HepG2 (cell line): ENCODE results near the gene MBD2. TPM values are rescaled to one million over a fixed set of nuclear protein-coding genes. Genes with fewer than 3 reads are reported as not detected.

Experiments
- ATAC-seq: fragments of 200-7000 bp; cut with Tn5 transposase; 3 replicates; pipeline ENCODE4 v1.9.1; 2020; ENCODE audit warnings: mild to moderate bottlenecking, moderate library complexity
- BruUV-seq: library from RNA; stranded (reverse); fragments of 400-500 nt; replicated peaks from 2 replicates; lab custom pipeline; 2021; lab: Mats Ljungman, UMichigan
- CTCF ChIA-PET: fragments of 300-600 bp; formaldehyde crosslinking; extraction: SDS; loops from one replicate; lab custom pipeline; 2021; ENCODE audit warnings: low total read pairs, inconsistent platforms, low intra/inter-chr PET ratio; lab: Yijun Ruan, JAX
- POLR2A ChIA-PET: fragments of 350-600 bp; sonication (Branson Sonifier 250); formaldehyde crosslinking; loops from one replicate; lab custom pipeline; 2020; ENCODE audit warnings: antibody characterized with exemption, inconsistent platforms; lab: Yijun Ruan, JAX
- DNase-seq: peaks from one replicate; pipeline ENCODE4 v3.0.0-alpha.2; 2015; ENCODE audit warnings: low spot score
- FAIRE-seq: peaks from 3 replicates; lab custom pipeline; 2011; peaks lifted over from hg19 to GRCh38; lab: Jason Lieb, UNC
- H2AFZ ChIP-seq: one replicate; pipeline ENCODE4 v1.6.1; 2011; ENCODE audit warnings: low read length, inconsistent platforms
- H3K27ac ChIP-seq: fragments of 300-600 bp; 3 replicates; pipeline ENCODE4 v1.8.0; 2011; ENCODE audit warnings: mixed run types, mild to moderate bottlenecking, mixed read lengths, low read length, inconsistent platforms; ENCODE audit not compliant: insufficient read depth; ENCODE audit errors: extremely low read length
- H3K27me3 ChIP-seq, 2 experiments: fragments of 200-600 bp in 1 of 2; 2 replicates in 1 of 2; 3 replicates in 1 of 2; pipeline versions ENCODE4 v1.6.0 to v1.8.0; 2011; ENCODE audit warnings: low read length in 2 of 2, mild to moderate bottlenecking in 2 of 2, moderate library complexity in 2 of 2, inconsistent platforms in 1 of 2; ENCODE audit not compliant: insufficient read depth in 2 of 2, control insufficient read depth in 1 of 2
- H3K36me3 ChIP-seq, 2 experiments: fragments of 200-600 bp in 1 of 2; replicated peaks in 1 of 2; 2 replicates in 1 of 2; 3 replicates in 1 of 2; pipeline versions ENCODE4 v1.5.1 to v1.8.0; 2011; ENCODE audit warnings: low read length in 2 of 2, inconsistent platforms in 1 of 2; ENCODE audit not compliant: insufficient read depth in 2 of 2, control insufficient read depth in 1 of 2
- H3K4me1 ChIP-seq: 2 replicates; pipeline ENCODE4 v1.5.1; 2012; ENCODE audit warnings: low read length, inconsistent platforms; ENCODE audit not compliant: insufficient read depth
- H3K4me2 ChIP-seq: 2 replicates; pipeline ENCODE4 v1.6.0; 2011; ENCODE audit warnings: low read depth, low read length, inconsistent platforms
- H3K4me3 ChIP-seq, 3 experiments: fragments of 200-600 bp in 1 of 3; sonication (generic), shearing (Covaris generic) in 1 of 3; replicated peaks in 1 of 3; 2 replicates each; pipeline ENCODE4 v1.5.1; 2011 to 2016; ENCODE audit warnings: low read length in 3 of 3, inconsistent platforms in 2 of 3, low read depth in 2 of 3, mild to moderate bottlenecking in 2 of 3, control low read depth in 1 of 3, mixed read lengths in 1 of 3; ENCODE audit not compliant: insufficient read depth in 1 of 3
- H3K79me2 ChIP-seq: one replicate; pipeline ENCODE4 v1.6.1; 2011; ENCODE audit warnings: low read length, inconsistent platforms; ENCODE audit not compliant: insufficient read depth
- H3K9ac ChIP-seq: 2 replicates; pipeline ENCODE4 v1.6.0; 2011; ENCODE audit warnings: mild to moderate bottlenecking, low read depth, low read length, inconsistent platforms; ENCODE audit not compliant: insufficient read depth
- H3K9me3 ChIP-seq: 2 replicates; pipeline ENCODE4 v1.5.1; 2012; ENCODE audit warnings: mild to moderate bottlenecking, low read length
- H4K20me1 ChIP-seq: 2 replicates; pipeline ENCODE4 v1.6.0; 2011; ENCODE audit warnings: inconsistent platforms, mild to moderate bottlenecking, low read length, moderate library complexity; ENCODE audit not compliant: insufficient read depth
- CHCHD3 ChIP-seq: sonication (generic); formaldehyde crosslinking; IDR thresholded peaks from 2 replicates; pipeline ENCODE4 v1.8.0; 2022; ENCODE audit warnings: mild to moderate bottlenecking, missing genetic modification reagents, moderate library complexity
- EP300 ChIP-seq, 3 experiments: sonication (generic) in 1 of 3; formaldehyde crosslinking in 1 of 3; IDR thresholded peaks; 2 replicates each; pipeline versions ENCODE4 v1.5.1 to v1.6.1; 2011 to 2020; ENCODE audit warnings: low read depth in 2 of 3, low read length in 2 of 3, borderline replicate concordance in 1 of 3, improper control_type of control experiment in 1 of 3, mild to moderate bottlenecking in 1 of 3, missing genetic modification reagents in 1 of 3, moderate library complexity in 1 of 3
- FOXK1 ChIP-seq: sonication (generic); formaldehyde crosslinking; IDR thresholded peaks from 2 replicates; pipeline ENCODE4 v1.4.0; 2020; ENCODE audit warnings: low read depth, missing genetic modification reagents, borderline replicate concordance
- HNRNPL ChIP-seq: fragments of 200-400 bp; formaldehyde crosslinking; IDR thresholded peaks from 2 replicates; pipeline ENCODE4 v1.6.1; 2017; ENCODE audit warnings: mild to moderate bottlenecking, low read depth, low read length
- MAFK ChIP-seq, 2 experiments: IDR thresholded peaks in 1 of 2; conservative IDR thresholded peaks in 1 of 2; 2 replicates each; pipeline ENCODE4 v1.6.1; 2011; ENCODE audit warnings: improper control_type of control experiment in 2 of 2, low read length in 2 of 2
- NCOR1 ChIP-seq: fragments of 200-600 bp; sonication (generic); IDR thresholded peaks from 2 replicates; pipeline ENCODE4 v1.7.0; 2017; ENCODE audit warnings: antibody characterized with exemption, low read length, borderline replicate concordance
- NFE2L2 ChIP-seq: fragments of 150-350 bp; IDR thresholded peaks from 2 replicates; pipeline ENCODE4 v1.6.1; 2014; ENCODE audit warnings: low read length
- SP2 ChIP-seq: sonication (generic); formaldehyde crosslinking; IDR thresholded peaks from 2 replicates; pipeline ENCODE4 v1.5.1; 2020; ENCODE audit warnings: mild to moderate bottlenecking, missing genetic modification reagents
- TBL1XR1 ChIP-seq: fragments of 150-350 bp; IDR thresholded peaks from 2 replicates; pipeline ENCODE4 v1.6.1; 2014; ENCODE audit warnings: borderline replicate concordance, low read length; ENCODE audit not compliant: partially characterized antibody
- ZZZ3 ChIP-seq: sonication (generic); formaldehyde crosslinking; IDR thresholded peaks from 2 replicates; pipeline ENCODE4 v1.4.0; 2020; ENCODE audit warnings: missing genetic modification reagents, mild to moderate bottlenecking, borderline replicate concordance
- in situ Hi-C: cut with HindIII; loops from 2 replicates; pipeline ENCODE4 v1.10.0; 2017; ENCODE audit warnings: low pct_unique_long_range_greater_than_20kb; ENCODE audit not compliant: extremely low pct_ligation_motif_present
- intact Hi-C: fragments of 100-400 bp; cut with micrococcal nuclease; formaldehyde crosslinking; loops from one replicate; pipeline ENCODE4 v1.10.0; 2022; ENCODE audit not compliant: unreplicated experiment
- polyA plus RNA-seq, 8 experiments: library from polyadenylated mRNA; depleted of rRNA in 3 of 8; stranded (reverse) in 7 of 8; unstranded in 1 of 8; fragments of >200 nt; fragmentation: Illumina TruSeq in 4 of 8; extraction: Trizol in 4 of 8; gene quantifications; 2 replicates each; pipeline versions ENCODE4 v1.2.1 to v1.2.3, GENCODE V29; 2011 to 2016; ENCODE audit warnings: low read depth in 4 of 8, missing spikeins in 1 of 8, mixed read lengths in 1 of 8; ENCODE audit not compliant: insufficient read depth in 1 of 8
- total RNA-seq, 5 experiments: library from RNA; depleted of rRNA; stranded (reverse); fragments of >200 nt; fragmentation: Illumina TruSeq; extraction: Trizol; gene quantifications; 2 replicates each; pipeline ENCODE4 v1.2.3, GENCODE V29; 2016; ENCODE audit warnings: low read depth in 1 of 5
- TF ChIP-seq, protein P1 (sequence below): sonication (generic); formaldehyde crosslinking; conservative IDR thresholded peaks from 2 replicates; pipeline ENCODE4 v1.4.0; 2020; ENCODE audit warnings: missing genetic modification reagents
- TF ChIP-seq, protein P2 (sequence below): sonication (generic); formaldehyde crosslinking; IDR thresholded peaks from 2 replicates; pipeline ENCODE4 v1.9.0; 2021; ENCODE audit warnings: mild to moderate bottlenecking, missing genetic modification reagents

The MBD2 gene
- total and polyA plus RNA-seq, 2 of the 13 experiments (the other 11 are each of a cell fraction or from before 2014, with no cell fraction given) = 19.1 to 38.5 TPM

DNA sequence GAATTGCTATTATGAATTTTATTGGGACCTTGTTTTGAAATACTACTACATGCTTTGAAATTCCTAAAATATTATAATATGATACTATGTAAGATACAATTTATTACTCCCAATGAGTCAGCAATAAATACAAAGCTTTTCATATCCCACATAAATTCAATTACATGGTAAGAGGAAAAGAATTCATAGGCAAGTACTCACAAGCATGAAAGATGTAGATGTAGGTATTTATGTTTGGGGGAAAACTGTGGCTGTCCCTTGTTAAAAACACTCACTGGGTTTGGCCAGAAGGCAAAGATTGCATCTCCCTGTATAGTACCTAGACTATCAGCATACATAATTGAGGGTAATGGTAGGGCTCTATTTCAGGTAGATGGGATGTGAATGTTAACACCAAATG, 90.4 kb downstream of the MBD2 start:
- in situ Hi-C loops (no loop called here), intact Hi-C loops (no loop called here)
- FAIRE-seq (no peak), ATAC-seq (no peak), DNase-seq (no peak)
- H2AFZ ChIP-seq = no peak overlapping the region
- ChIA-PET POLR2A (no interaction called here), CTCF (no interaction called here)
- no TSS peak for BruUV-seq
- H4K20me1 ChIP-seq = no peaks in the 10 kb centered on the region
- no peak overlapping the region for H3K27ac ChIP-seq
- no peaks in the 10 kb centered on the region for H3K79me2 ChIP-seq
- H3K4me2 ChIP-seq = no peak overlapping the region
- no peak overlapping the region for H3K9ac ChIP-seq
- H3K9me3 ChIP-seq = peaks cover 3% of the 10 kb centered on the region; the same call in 1 of the 2 replicates
- TF ChIP-seq FOXK1 (CRISPR knock-in tag) (no peak), HNRNPL (no peak), ZZZ3 (no peak), TBL1XR1 (no peak), CHCHD3 (CRISPR knock-in tag) (no peak), SP2 (no peak), EP300 (IDR thresholded peaks at IDR 0.05; ENCODE audit: low read depth in 2 of 2, low read length in 2 of 2) (no peak), EP300 (CRISPR knock-in tag; IDR thresholded peaks at IDR 0.05; ENCODE audit: borderline replicate concordance) (no peak), NFE2L2 (0 out of 2 replicates have a peak, but pooled peaks have one; percentile 32), MAFK (conservative IDR thresholded peaks at IDR 0.05 in 1 of 2, IDR thresholded peaks at IDR 0.05 in 1 of 2; ENCODE audit: low read length in 2 of 2) (0 out of 4 replicates have a peak, but pooled peaks of 1 of the 2 experiments have one; percentile 4), NCOR1 (no peak)
- TF ChIP-seq, protein P1, sequence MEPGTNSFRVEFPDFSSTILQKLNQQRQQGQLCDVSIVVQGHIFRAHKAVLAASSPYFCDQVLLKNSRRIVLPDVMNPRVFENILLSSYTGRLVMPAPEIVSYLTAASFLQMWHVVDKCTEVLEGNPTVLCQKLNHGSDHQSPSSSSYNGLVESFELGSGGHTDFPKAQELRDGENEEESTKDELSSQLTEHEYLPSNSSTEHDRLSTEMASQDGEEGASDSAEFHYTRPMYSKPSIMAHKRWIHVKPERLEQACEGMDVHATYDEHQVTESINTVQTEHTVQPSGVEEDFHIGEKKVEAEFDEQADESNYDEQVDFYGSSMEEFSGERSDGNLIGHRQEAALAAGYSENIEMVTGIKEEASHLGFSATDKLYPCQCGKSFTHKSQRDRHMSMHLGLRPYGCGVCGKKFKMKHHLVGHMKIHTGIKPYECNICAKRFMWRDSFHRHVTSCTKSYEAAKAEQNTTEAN = no peak
- TF ChIP-seq, protein P2, sequence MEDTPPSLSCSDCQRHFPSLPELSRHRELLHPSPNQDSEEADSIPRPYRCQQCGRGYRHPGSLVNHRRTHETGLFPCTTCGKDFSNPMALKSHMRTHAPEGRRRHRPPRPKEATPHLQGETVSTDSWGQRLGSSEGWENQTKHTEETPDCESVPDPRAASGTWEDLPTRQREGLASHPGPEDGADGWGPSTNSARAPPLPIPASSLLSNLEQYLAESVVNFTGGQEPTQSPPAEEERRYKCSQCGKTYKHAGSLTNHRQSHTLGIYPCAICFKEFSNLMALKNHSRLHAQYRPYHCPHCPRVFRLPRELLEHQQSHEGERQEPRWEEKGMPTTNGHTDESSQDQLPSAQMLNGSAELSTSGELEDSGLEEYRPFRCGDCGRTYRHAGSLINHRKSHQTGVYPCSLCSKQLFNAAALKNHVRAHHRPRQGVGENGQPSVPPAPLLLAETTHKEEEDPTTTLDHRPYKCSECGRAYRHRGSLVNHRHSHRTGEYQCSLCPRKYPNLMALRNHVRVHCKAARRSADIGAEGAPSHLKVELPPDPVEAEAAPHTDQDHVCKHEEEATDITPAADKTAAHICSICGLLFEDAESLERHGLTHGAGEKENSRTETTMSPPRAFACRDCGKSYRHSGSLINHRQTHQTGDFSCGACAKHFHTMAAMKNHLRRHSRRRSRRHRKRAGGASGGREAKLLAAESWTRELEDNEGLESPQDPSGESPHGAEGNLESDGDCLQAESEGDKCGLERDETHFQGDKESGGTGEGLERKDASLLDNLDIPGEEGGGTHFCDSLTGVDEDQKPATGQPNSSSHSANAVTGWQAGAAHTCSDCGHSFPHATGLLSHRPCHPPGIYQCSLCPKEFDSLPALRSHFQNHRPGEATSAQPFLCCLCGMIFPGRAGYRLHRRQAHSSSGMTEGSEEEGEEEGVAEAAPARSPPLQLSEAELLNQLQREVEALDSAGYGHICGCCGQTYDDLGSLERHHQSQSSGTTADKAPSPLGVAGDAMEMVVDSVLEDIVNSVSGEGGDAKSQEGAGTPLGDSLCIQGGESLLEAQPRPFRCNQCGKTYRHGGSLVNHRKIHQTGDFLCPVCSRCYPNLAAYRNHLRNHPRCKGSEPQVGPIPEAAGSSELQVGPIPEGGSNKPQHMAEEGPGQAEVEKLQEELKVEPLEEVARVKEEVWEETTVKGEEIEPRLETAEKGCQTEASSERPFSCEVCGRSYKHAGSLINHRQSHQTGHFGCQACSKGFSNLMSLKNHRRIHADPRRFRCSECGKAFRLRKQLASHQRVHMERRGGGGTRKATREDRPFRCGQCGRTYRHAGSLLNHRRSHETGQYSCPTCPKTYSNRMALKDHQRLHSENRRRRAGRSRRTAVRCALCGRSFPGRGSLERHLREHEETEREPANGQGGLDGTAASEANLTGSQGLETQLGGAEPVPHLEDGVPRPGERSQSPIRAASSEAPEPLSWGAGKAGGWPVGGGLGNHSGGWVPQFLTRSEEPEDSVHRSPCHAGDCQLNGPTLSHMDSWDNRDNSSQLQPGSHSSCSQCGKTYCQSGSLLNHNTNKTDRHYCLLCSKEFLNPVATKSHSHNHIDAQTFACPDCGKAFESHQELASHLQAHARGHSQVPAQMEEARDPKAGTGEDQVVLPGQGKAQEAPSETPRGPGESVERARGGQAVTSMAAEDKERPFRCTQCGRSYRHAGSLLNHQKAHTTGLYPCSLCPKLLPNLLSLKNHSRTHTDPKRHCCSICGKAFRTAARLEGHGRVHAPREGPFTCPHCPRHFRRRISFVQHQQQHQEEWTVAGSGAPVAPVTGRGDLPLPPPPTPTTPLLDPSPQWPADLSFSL (CRISPR knock-in tag) = no peak
- no peaks in the 10 kb centered on the region for H3K27me3 ChIP-seq
- H3K36me3 ChIP-seq = no peaks in the 10 kb centered on the region
- H3K4me3 ChIP-seq = no peak overlapping the region
- no peaks in the 10 kb centered on the region for H3K4me1 ChIP-seq
